ENCODE data around the gene TLR7. TPM values are rescaled to one million over a fixed set of nuclear protein-coding genes. Genes with fewer than 3 reads are reported as not detected.

TLR7 gene
- total and polyA plus RNA-seq, 2 donors (not counting 3 experiments of a cell fraction or from before 2014, with no cell fraction given): not detected

GRCh38 chrX:12886545-12886944 is 19.7 kb downstream of the TLR7 start:
- dilution Hi-C loops (cut with MboI; ENCODE audit: extremely low pct_ligation_motif_present, low sequenced_read_pairs): no loop called here
- Histone ChIP-seq H3K27me3 (ENCODE audit: control insufficient read depth in 2 of 2, insufficient read depth in 2 of 2, low read length in 2 of 2) (no peaks in the 10 kb centered on the region), H3K9me3 (replicated peaks; ENCODE audit: control insufficient read depth, insufficient read depth, low read length) (no peaks in the 10 kb centered on the region), H3K79me2 (ENCODE audit: control insufficient read depth, insufficient read depth, low read length) (no peaks in the 10 kb centered on the region), H3K4me3 (replicated peaks in 1 of 3; ENCODE audit: insufficient read depth in 1 of 3, low read depth in 1 of 3, low read length in 3 of 3) (no peak overlapping the region), H3K9ac (replicated peaks; ENCODE audit: extremely low read depth, insufficient read depth, low read length) (no peak overlapping the region), H3K36me3 (ENCODE audit: control insufficient read depth in 2 of 2, extremely low read depth in 1 of 2, insufficient read depth in 2 of 2, low read length in 2 of 2) (no peaks in the 10 kb centered on the region), H3K9me1 (replicated peaks; ENCODE audit: control insufficient read depth, extremely low read depth, insufficient read depth, low read length) (no peaks in the 10 kb centered on the region), H3K27ac (ENCODE audit: insufficient read depth, low read depth, low read length) (no peak overlapping the region), H4K20me1 (replicated peaks; ENCODE audit: control insufficient read depth, extremely low read depth, insufficient read depth, low read length) (no peaks in the 10 kb centered on the region), H3K4me1 (ENCODE audit: control insufficient read depth, extremely low read depth, insufficient read depth, low read length) (no peaks in the 10 kb centered on the region), H2AFZ (ENCODE audit: low read depth, low read length) (no peak overlapping the region), H3K4me2 (ENCODE audit: insufficient read depth, low read length) (no peak overlapping the region)
- DNase-seq (ENCODE audit: low read depth, low spot score) (no peak), FAIRE-seq (no peak)
- ChIA-PET POLR2A (no interaction called here), CTCF (no interaction called here)
- intact Hi-C loops (cut with micrococcal nuclease): no loop called here
- TF ChIP-seq POLR2AphosphoS5 (IDR thresholded peaks at IDR 0.05; ENCODE audit: insufficient read depth, low read depth, low read length): no peak
- TF ChIP-seq MYC (IDR thresholded peaks at IDR 0.05; ENCODE audit: low read depth, low read length): no peak
- TF ChIP-seq MAX (IDR thresholded peaks at IDR 0.05; ENCODE audit: insufficient read depth, insufficient read length): no peak
- no peak for TF ChIP-seq FOS (IDR thresholded peaks at IDR 0.05; ENCODE audit: borderline replicate concordance, insufficient read depth, low read length)
- no peak for TF ChIP-seq POLR2A (IDR thresholded peaks at IDR 0.05; ENCODE audit: low read depth, low read length)
- no peak for TF ChIP-seq GATA2 (IDR thresholded peaks at IDR 0.05; ENCODE audit: insufficient read depth, insufficient read length, low read depth, low read length)
- TF ChIP-seq CTCF (IDR thresholded peaks at IDR 0.05; ENCODE audit: extremely low read depth in 1 of 2, insufficient read depth in 1 of 2, low read depth in 1 of 2, low read length in 2 of 2): no peak
- no peak for TF ChIP-seq EZH2 (IDR thresholded peaks at IDR 0.05; ENCODE audit: borderline replicate concordance, low read depth, low read length, severe bottlenecking)
- BruUV-seq (replicated peaks): no TSS peak

All from endothelial cell of umbilical vein (primary cell).